HCEC 1CT (cell line): Measurements from ENCODE around the gene WNT7A.

ENCODE experiments used
- DNase-seq: peaks from one replicate; pipeline ENCODE4 v3.0.0-alpha.2; 2017

The WNT7A gene

GRCh38 chr3:13844911-13845310, 35.0 kb downstream of the WNT7A start:
- no peak for DNase-seq

- no peak for DNase-seq
These were observed 35.6 kb downstream of the WNT7A start for GRCh38 chr3:13844286-13844685.

GRCh38 chr3:13843351-13843750, 36.5 kb downstream of the WNT7A start:
- DNase-seq, result no peak

- no peak for DNase-seq
These were observed 37.6 kb downstream of the WNT7A start for GRCh38 chr3:13842226-13842625.

GRCh38 chr3:13841826-13842225, 38.0 kb downstream of the WNT7A start:
- DNase-seq, result no peak

- DNase-seq, result no peak
These were observed 38.7 kb downstream of the WNT7A start for GRCh38 chr3:13841141-13841540.

GRCh38 chr3:13840456-13840855, 39.4 kb downstream of the WNT7A start:
- no peak for DNase-seq

- no peak for DNase-seq
These were observed 40.0 kb downstream of the WNT7A start for GRCh38 chr3:13839726-13840340.

GRCh38 chr3:13839253-13839652, 40.6 kb downstream of the WNT7A start:
- DNase-seq, result no peak

- DNase-seq, result no peak
These were observed 41.5 kb downstream of the WNT7A start for GRCh38 chr3:13838421-13838820.

- DNase-seq, result no peak
These were observed 42.1 kb downstream of the WNT7A start for GRCh38 chr3:13837751-13838150.

- DNase-seq, result no peak
These were observed 42.9 kb downstream of the WNT7A start for GRCh38 chr3:13836658-13837587.

GRCh38 chr3:13835246-13835645, 44.6 kb downstream of the WNT7A start:
- DNase-seq, result no peak

GRCh38 chr3:13834258-13835035, 45.4 kb downstream of the WNT7A start:
- no peak for DNase-seq

- no peak for DNase-seq
These were observed 46.2 kb downstream of the WNT7A start for GRCh38 chr3:13833506-13834257.

- DNase-seq, result no peak
These were observed 47.7 kb downstream of the WNT7A start for GRCh38 chr3:13832130-13832529.

- no peak for DNase-seq
These were observed 48.4 kb downstream of the WNT7A start for GRCh38 chr3:13831386-13831996.

GRCh38 chr3:13829311-13829710, 50.6 kb downstream of the WNT7A start:
- no peak for DNase-seq

GRCh38 chr3:13828501-13829265, 51.2 kb downstream of the WNT7A start:
- DNase-seq, result no peak

- DNase-seq, result no peak
These were observed 52.2 kb downstream of the WNT7A start for GRCh38 chr3:13827699-13828098.

- DNase-seq, result no peak
These were observed 52.6 kb downstream of the WNT7A start for GRCh38 chr3:13827256-13827655.

- DNase-seq, result no peak
These were observed 53.2 kb downstream of the WNT7A start for GRCh38 chr3:13826672-13827071.
